ENCODE measurements around the gene APLP1. TPM values are rescaled to one million over a fixed set of nuclear protein-coding genes. Genes with fewer than 3 reads are reported as not detected.
A peak's percentile ranks its signal among the peaks of the same experiment; 100 is the strongest.

APLP1 gene
- total RNA-seq, 1 experiment from 2014 or later = 11.5 TPM

DNA sequence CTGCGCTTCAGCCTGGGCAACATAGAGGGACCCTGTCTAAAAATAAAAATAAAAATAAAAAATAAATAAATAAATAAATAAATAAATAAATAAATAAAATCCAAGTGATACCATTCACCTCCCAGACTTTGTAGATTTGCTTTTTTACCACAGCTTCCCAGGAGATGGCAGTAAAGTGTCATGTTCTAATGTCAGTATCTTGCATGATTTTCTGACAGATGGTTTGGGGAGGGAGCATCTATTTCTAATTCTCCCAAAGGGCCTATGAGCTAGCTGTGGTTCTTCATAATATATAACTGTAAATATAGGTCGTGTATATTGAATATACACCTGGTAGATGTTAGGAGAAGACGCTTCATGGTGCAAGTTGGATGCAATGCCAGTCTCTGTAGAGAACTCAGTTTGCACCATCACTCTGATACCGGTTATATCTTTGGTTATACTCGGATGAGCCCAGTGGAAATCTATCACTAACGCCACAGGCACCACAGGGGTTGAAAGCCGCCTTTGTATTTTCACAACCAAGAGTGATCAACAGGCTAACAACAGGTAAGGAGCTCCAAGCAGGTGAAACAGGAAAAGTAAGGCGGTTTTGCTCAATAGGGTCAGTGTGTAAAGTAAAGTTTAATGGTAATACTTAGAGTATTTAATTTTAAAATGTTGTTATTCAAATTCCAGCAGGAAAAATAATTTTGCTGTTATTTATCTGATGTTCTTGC lies 13.9 kb downstream of the APLP1 start:
- peaks cover 30% of the 10 kb centered on the region for H3K27me3 Mint-ChIP-seq (ENCODE audit: unreplicated experiment)
- BruUV-seq (replicated peaks) = no TSS peak
- TF ChIP-seq, protein P1, sequence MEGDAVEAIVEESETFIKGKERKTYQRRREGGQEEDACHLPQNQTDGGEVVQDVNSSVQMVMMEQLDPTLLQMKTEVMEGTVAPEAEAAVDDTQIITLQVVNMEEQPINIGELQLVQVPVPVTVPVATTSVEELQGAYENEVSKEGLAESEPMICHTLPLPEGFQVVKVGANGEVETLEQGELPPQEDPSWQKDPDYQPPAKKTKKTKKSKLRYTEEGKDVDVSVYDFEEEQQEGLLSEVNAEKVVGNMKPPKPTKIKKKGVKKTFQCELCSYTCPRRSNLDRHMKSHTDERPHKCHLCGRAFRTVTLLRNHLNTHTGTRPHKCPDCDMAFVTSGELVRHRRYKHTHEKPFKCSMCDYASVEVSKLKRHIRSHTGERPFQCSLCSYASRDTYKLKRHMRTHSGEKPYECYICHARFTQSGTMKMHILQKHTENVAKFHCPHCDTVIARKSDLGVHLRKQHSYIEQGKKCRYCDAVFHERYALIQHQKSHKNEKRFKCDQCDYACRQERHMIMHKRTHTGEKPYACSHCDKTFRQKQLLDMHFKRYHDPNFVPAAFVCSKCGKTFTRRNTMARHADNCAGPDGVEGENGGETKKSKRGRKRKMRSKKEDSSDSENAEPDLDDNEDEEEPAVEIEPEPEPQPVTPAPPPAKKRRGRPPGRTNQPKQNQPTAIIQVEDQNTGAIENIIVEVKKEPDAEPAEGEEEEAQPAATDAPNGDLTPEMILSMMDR (IDR thresholded peaks at IDR 0.05; ENCODE audit: unreplicated experiment) = peak; percentile 38
- peak; percentile 61 for DNase-seq
- no peak overlapping the region for H3K4me3 Mint-ChIP-seq (ENCODE audit: low read depth, unreplicated experiment)
- H3K27ac Mint-ChIP-seq (ENCODE audit: unreplicated experiment) = no peak overlapping the region
- peaks cover 7% of the 10 kb centered on the region for H3K4me1 Mint-ChIP-seq (ENCODE audit: low read depth, unreplicated experiment)
- intact Hi-C loops (cut with micrococcal nuclease; ENCODE audit: unreplicated experiment) = loop anchor here (1.0 kb wide), 1 partner anchor 49 kb away; no protein-coding TSS in a partner anchor
- H3K36me3 Mint-ChIP-seq (ENCODE audit: insufficient read depth, unreplicated experiment) = peaks cover 2% of the 10 kb centered on the region
- no peaks in the 10 kb centered on the region for H3K9me3 Mint-ChIP-seq (ENCODE audit: low read depth, unreplicated experiment)
- CTCF ChIA-PET = interaction anchor here (0.7 to 3.4 kb wide), 3 partner anchors 48 to 109 kb away, joined by 3 to 20 read pairs (median 5); no protein-coding TSS in a partner anchor

DNA sequence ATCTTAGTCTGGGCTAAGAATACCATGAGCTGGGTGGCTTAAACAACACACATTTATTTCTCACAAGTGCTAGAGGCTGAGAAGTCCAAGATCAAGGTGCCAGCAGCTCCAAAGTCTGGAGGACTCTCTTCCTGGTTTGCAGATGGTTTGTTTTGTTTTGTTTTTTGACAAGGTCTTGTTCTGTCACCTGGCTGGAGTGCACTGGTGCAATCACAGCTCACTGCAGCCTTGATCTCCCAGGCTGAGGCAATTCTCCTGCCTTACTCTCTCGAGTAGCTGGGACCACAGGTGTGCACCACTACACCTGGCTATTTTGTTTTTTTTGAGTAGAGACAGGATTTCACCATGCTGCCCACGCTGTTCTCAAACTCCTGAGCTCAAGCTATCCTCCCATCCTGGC lies 15.5 kb downstream of the APLP1 start:
- no TSS peak for BruUV-seq (replicated peaks)
- H3K36me3 Mint-ChIP-seq (ENCODE audit: insufficient read depth, unreplicated experiment) = peaks cover 16% of the 10 kb centered on the region
- H3K9me3 Mint-ChIP-seq (ENCODE audit: low read depth, unreplicated experiment) = no peaks in the 10 kb centered on the region
- CTCF ChIA-PET = interaction anchor here (0.7 to 3.4 kb wide), 3 partner anchors 48 to 153 kb away, joined by 3 to 20 read pairs (median 5); no protein-coding TSS in a partner anchor
- TF ChIP-seq, protein P1 (IDR thresholded peaks at IDR 0.05; ENCODE audit: unreplicated experiment) = no peak
- H3K27me3 Mint-ChIP-seq (ENCODE audit: unreplicated experiment) = peaks cover 13% of the 10 kb centered on the region
- intact Hi-C loops (cut with micrococcal nuclease; ENCODE audit: unreplicated experiment) = no loop called here
- H3K4me1 Mint-ChIP-seq (ENCODE audit: low read depth, unreplicated experiment) = peaks cover 7% of the 10 kb centered on the region
- no peak overlapping the region for H3K4me3 Mint-ChIP-seq (ENCODE audit: low read depth, unreplicated experiment)
- no peak overlapping the region for H3K27ac Mint-ChIP-seq (ENCODE audit: unreplicated experiment)
- DNase-seq = no peak

DNA sequence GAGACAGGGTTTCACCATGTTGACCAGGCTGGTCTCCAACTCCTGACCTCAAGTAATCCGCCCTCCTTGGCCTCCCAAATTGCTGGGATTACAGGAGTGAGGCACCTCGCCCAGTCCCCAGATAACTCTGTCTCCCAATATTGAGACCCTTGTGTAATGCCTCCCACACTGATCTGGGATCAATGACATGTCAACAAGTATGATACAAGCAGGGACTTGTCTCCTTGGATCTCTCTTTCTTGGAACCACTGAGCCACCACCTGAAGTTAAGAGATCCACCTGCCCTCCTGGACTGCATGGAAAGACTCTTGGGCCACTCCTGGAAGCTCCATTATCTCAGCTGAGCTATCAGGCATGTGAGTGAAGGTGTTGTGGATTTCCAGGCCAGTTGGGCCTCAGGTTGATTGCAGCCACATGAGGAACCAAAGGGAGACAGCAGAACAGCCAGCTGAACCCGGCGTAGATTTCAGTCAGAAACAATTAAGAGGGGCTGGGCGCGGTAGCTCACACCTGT lies 16.9 kb downstream of the APLP1 start:
- CTCF ChIA-PET = interaction anchor here (1.3 kb wide), 1 partner anchor 46 kb away, joined by 3 read pairs; no protein-coding TSS in a partner anchor
- BruUV-seq (replicated peaks) = TSS peak; percentile 14
- TF ChIP-seq, protein P1 (IDR thresholded peaks at IDR 0.05; ENCODE audit: unreplicated experiment) = no peak
- no peaks in the 10 kb centered on the region for H3K27me3 Mint-ChIP-seq (ENCODE audit: unreplicated experiment)
- peaks cover 30% of the 10 kb centered on the region for H3K36me3 Mint-ChIP-seq (ENCODE audit: insufficient read depth, unreplicated experiment)
- no peaks in the 10 kb centered on the region for H3K4me1 Mint-ChIP-seq (ENCODE audit: low read depth, unreplicated experiment)
- no peak overlapping the region for H3K4me3 Mint-ChIP-seq (ENCODE audit: low read depth, unreplicated experiment)
- H3K9me3 Mint-ChIP-seq (ENCODE audit: low read depth, unreplicated experiment) = no peaks in the 10 kb centered on the region
- no peak overlapping the region for H3K27ac Mint-ChIP-seq (ENCODE audit: unreplicated experiment)
- DNase-seq = no peak
- intact Hi-C loops (cut with micrococcal nuclease; ENCODE audit: unreplicated experiment) = no loop called here

DNA sequence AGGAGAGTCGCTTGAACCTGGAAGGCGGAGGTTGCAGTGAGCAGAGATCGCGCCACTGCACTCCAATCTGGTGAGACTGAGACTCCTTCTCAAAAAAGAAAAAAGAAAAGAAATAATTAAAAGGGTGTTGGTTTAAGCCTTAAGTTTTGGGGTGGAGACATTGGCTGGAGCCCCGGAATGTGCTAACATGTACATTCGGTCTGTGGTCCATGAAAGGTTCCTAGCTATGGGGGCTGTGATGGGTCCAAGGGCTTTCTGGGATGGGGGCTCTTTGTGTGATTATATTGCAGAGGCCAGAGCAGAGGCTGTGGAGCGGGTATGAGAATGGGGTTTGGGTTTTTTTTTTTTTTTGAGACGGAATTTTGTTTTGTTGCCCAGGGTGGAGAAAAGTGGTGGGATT lies 17.5 kb downstream of the APLP1 start:
- TF ChIP-seq, protein P1 (IDR thresholded peaks at IDR 0.05; ENCODE audit: unreplicated experiment) = no peak
- no TSS peak for BruUV-seq (replicated peaks)
- Mint-ChIP-seq H3K4me1 (ENCODE audit: low read depth, unreplicated experiment) (no peaks in the 10 kb centered on the region), H3K36me3 (ENCODE audit: insufficient read depth, unreplicated experiment) (peaks cover 32% of the 10 kb centered on the region), H3K27ac (ENCODE audit: unreplicated experiment) (no peak overlapping the region), H3K9me3 (ENCODE audit: low read depth, unreplicated experiment) (no peaks in the 10 kb centered on the region), H3K4me3 (ENCODE audit: low read depth, unreplicated experiment) (no peak overlapping the region), H3K27me3 (ENCODE audit: unreplicated experiment) (no peaks in the 10 kb centered on the region)
- intact Hi-C loops (cut with micrococcal nuclease; ENCODE audit: unreplicated experiment) = no loop called here
- CTCF ChIA-PET = interaction anchor here (1.3 kb wide), 1 partner anchor 45 kb away, joined by 3 read pairs; no protein-coding TSS in a partner anchor
- DNase-seq = no peak
